Left cardiac atrium (tissue), 4 donors: ENCODE results near the gene ZNF302. TPM values are rescaled to one million over a fixed set of nuclear protein-coding genes. Genes with fewer than 3 reads are reported as not detected.
"Not testable (repeated sequence)": the region's sequence is repeated elsewhere in the genome, so short reads cannot be mapped to it uniquely, and the experiment has no call there.

Source experiments
- ATAC-seq, 2 donors: fragments of 200-7000 bp; cut with Tn5 transposase; one replicate each; pipeline ENCODE4 v1.9.1; 2020; ENCODE audit warnings: mild to moderate bottlenecking in 2 of 2, moderate library complexity in 2 of 2
- DNase-seq: peaks from one replicate; pipeline ENCODE4 v3.0.0-alpha.2; 2020
- intact Hi-C, 2 donors: fragments of 100-400 bp; cut with DNase I; formaldehyde crosslinking; loops; one replicate each; pipeline versions ENCODE4 v1.14.1 to v1.15.1; 2022 to 2023
- long read RNA-seq: library from polyadenylated mRNA; unstranded; transcript quantifications from one replicate; pipeline ENCODE4 v2.0.0, GENCODE V29; 2021
- total RNA-seq, 2 donors: library from RNA; stranded (reverse); fragmentation: NEBNext Ultra II Directional; extraction: Animal tissue kit (Norgen Biotek cat#: 25700); gene quantifications; one replicate each; pipeline ENCODE4 v1.2.1, GENCODE V29; 2021
- donor health status: DM: no; HTN: yes; CAD: no.
- donor health status: DM: no; HTN: yes; CAD: no; lungs with severe emphysema.
- donor health status: DM: yes; HTN: yes; CAD: no.
- donor health status: Dilated cardiomyopathy.

ZNF302 gene
- 10 to 100 TPM; 25.3 to 30.7 TPM for total RNA-seq
- long read RNA-seq, partial matches to known transcripts, result 0 of 18 reads
- long read RNA-seq, other reads (novel, unspliced or antisense), result 10 of 18 reads

DNA sequence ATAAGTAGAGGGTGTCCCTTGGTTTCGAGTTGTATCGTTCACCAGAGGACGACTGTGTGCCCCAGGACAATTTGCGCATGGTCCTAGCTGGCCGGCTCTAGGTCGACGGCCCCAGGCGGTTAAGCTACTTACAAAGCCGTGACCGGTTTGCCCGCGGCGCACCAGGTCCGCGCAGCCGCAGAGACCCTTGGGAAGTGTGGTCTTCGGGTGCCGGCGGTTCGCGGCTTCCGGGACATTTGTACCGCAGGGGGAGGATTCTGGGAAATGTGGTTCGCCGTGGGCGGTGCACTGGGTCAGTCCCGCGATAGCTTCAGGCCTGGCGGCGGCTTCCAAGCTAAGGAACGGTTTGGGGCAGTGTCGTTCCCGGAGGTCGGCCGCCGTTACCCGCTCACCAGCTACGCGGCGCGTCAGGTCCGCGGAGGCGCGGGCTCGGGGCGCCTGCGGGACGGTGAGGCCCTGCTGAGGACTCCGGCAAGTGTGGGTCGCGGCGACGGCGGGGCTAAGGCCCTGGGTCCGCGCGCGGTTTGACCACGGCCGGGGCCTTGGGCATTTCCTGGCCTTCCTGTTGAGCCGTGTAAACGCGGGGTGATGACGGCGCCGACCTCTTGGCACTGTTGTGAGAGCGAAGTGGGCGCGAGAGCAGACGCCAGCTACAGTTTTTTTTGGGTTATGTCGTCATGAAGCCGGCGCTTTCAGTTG, at the start of gene ZNF302:
ZNF302 (plus strand) TSS at position 293 of the 699 bp plus-strand sequence. CDS start 1,127 bp downstream, outside the sequence.
- intact Hi-C loops, result loop anchor here in 1 of 2 donors (5.0 to 10.0 kb wide), 2 partner anchors 55 to 123 kb away; partner anchors contain the start of gene ZNF181
- peak; percentile 99 for ATAC-seq
- peak; percentile 98 for DNase-seq

DNA sequence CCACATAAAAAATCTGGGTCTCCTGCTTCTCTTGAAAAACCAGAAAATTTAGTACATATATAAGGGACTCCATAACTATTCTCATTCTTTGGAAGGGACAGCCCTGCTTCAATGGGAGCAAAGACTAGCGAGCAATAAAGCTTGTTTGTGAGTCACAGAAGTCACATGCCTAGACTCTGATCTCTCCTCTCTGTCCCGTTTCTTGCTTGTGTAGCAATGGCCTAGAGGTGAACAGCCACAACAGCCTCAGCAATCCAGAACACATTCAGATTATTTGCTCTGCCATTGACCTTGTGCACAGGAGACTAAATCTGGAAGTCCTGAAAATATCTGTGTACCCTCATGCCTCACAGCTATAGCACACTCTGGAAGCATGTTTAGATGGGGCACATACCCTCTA, 43.7 kb upstream of the ZNF302 start:
- DNase-seq (no peak), ATAC-seq (no peak)
- intact Hi-C loops, result no loop called here

DNA sequence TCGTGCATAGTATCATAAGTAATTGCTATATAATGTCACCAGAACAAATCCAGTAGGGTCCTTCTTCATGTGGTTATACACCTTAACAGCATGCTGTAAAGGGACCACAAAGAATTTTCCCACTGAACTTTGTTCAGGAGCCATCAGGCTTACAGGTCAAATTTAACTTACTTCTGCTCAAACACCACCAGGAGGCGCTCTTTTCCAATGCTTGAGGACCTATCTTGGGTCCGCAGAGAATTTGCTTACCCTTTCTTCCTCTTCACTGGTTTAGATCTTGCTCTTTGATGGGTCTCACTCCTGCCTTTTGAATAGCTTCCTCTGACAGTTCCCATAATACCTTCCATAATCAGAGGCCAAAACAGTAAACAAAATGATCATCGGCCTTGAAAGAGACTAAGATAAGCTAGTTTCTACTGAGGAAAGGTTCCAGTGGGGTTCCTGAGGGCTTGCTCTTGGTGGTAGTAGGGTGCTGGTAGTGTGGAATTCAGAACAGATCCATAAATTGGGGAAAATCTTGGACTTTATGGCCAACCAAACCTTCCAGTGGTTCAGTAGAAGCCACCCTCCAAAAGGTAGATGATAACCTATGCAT, 37.9 kb upstream of the ZNF302 start:
- intact Hi-C loops, result loop anchor here (2.0 kb wide), 2 partner anchors 71 to 73 kb away; no protein-coding TSS in a partner anchor
- peak; percentile 48 for DNase-seq
- ATAC-seq, result peak in 1 of 2 donors; percentile 70

DNA sequence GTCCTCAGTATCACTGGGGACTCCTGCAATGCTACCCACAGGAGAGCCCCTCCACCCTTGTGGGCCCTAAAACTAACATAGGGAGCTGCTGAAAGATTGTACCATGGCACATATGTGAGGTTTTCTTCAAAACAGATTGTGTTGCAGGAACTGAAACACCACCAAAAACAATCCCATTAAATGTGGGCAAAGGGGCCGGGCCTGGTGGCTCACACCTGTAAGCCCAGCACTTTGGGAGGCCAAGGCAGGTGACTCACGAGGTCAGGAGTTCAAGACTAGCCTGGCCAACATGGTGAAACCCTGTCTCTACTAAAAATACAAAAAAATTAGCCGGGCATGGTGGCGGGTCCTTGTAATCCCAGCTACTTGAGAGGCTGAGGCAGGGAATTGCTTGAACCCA, 35.2 kb upstream of the ZNF302 start:
- no peak for ATAC-seq
- DNase-seq, result no peak
- intact Hi-C loops, result no loop called here

DNA sequence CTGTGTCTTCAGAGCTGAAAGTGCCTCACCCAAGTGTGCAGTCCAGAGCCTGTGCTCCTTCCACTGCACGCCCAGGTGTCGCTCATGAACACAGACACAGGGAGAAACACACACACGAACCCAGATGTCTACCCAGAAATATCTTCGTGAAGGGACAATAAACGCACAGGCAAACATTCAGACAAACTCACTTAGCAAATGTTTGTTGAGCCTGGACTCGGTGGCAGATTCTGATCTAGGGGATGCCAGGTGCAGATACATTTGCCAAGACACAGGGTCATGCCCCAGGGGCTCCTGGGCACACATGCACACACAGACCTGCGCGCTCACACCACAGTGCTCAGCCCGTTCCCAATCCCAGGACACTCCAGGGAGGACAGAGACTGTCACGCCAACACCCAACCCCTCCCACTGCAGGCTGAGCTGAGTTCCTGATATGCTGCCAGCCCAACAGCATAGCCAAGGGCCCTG, 32.5 kb upstream of the ZNF302 start:
- peak; percentile 63 to 81 for ATAC-seq
- DNase-seq, result no peak
- intact Hi-C loops, result no loop called here

GRCh38 chr19:34645551-34645950, 31.9 kb upstream of the ZNF302 start:
- peak; percentile 57 to 73 for ATAC-seq
- intact Hi-C loops, result no loop called here
- DNase-seq, result no peak

DNA sequence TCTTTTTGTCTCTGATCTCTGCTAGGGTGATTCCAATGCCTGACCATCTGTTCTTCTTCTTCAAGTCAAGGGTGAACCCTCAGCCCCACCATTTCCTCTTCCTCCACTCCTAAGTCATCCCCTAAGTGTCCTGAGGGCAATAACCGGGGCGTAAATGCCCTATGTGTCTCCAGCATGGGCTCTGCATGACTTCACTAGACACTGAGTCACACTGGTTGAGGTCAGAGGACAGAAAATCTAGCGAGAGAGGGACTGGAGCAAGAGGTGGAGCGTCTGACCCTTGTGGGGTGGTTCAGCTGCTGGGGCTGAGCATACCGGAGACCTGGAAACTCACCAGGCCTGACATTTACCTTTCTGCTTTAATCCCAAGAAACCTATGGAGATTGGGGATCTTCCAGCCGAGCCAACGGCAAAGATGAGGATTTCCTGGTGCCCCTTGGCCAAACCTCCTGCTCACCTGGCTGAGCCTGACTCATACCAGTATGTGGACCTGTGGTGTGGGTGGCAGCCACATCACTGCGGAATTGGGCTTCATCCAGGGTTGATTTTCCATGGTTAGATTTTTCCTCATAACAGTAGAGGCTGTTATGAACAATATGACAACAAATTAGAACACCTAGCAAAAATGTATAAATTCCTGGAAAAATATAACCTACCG, 27.5 kb upstream of the ZNF302 start:
- DNase-seq (no peak), ATAC-seq (no peak)
- intact Hi-C loops, result no loop called here

- ATAC-seq (no peak), DNase-seq (no peak)
- intact Hi-C loops, result no loop called here
These were observed 25.7 kb upstream of the ZNF302 start for GRCh38 chr19:34651747-34652146.

- intact Hi-C loops, result no loop called here
- ATAC-seq, result no peak
- DNase-seq, result no peak
These were observed 22.7 kb upstream of the ZNF302 start for GRCh38 chr19:34654796-34655195.

- DNase-seq (no peak), ATAC-seq (no peak)
- intact Hi-C loops, result no loop called here
These were observed 21.8 kb upstream of the ZNF302 start for GRCh38 chr19:34655651-34656050.

DNA sequence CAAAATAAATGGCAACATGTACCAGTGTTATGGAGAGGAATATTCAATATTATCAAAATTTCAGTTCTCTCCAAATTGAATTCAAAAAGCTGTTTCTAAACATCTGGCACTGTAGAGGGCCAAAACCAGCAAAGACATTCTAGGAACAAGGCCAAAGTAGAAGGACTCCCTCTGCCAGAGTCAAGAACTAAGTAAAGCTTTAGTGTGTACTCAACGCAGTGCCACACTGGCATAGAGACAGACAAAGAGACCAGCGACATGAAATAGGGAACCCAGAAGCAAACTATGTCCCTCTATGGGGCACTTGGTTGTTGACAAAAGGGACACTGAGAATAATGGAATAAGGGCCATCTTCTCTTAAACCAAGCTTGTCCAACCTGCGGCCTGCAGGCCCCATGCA, 16.1 kb upstream of the ZNF302 start:
- ATAC-seq (peak; percentile 61 to 81), DNase-seq (no peak)
- intact Hi-C loops, result no loop called here

GRCh38 chr19:34662919-34663318, 14.6 kb upstream of the ZNF302 start:
- DNase-seq (no peak), ATAC-seq (peak in 1 of 2 donors; percentile 32)
- intact Hi-C loops, result no loop called here

- no peak for DNase-seq
- peak in 1 of 2 donors; percentile 37 for ATAC-seq
- intact Hi-C loops, result no loop called here
These were observed 13.3 kb upstream of the ZNF302 start for GRCh38 chr19:34664168-34664567.

DNA sequence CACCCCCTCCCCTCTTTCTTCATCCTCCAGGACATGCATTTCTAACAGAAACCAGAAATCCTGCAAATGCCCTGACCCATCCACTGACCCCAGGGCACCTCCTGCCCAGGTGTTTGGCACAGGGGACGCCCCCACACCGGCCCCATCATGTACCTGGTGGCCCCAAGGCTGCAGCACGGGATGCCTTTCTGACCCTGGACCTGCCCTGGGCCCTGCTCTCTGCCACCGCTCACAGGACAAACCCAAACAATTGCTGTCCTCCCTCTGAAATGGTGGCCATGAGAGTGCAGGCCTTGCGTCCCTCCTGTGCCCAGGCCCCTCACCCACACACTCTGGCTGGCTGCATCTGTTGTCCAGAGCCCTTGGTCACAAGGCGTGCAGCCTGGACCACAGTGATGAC, 12.6 kb upstream of the ZNF302 start:
- no peak for DNase-seq
- intact Hi-C loops, result no loop called here
- ATAC-seq, result no peak

- intact Hi-C loops, DNase-seq, ATAC-seq: not testable (repeated sequence)
These were observed 12.2 kb upstream of the ZNF302 start for GRCh38 chr19:34665275-34665674.

DNA sequence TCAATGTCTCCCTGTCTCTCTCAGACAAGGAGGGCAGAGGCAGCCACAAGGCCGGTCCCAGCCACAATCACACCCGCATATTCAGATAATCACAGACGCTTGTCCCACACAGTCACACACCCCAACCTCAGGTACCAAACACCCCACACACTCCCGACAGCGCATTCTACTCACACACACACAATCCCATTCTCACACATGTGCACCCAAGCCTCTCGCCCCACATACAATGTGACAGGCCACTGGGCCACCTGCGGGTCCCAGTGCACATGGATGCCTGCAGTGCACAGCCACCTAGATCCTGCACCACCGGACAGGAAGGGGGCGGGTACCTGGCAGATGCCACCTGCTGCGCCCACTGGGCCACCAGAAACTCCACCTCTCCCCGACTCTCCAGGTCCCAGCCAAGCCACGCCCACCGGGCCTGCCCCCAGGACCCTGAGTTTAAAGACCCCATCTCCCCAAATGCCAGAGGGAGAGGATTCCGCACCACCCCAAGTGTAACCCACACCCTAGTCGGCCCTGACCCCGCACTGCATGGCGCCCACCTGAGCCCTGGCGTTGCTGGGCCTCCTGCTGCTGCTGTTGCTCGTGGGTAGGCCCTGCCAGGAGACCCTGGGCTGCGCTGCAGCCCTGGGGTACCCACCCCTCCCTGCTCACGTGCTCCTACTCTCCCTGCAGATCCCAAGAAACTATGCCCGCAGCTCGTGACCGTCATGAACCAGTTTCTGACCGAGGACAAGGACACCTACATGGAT, 11.1 kb upstream of the ZNF302 start:
- no peak for ATAC-seq
- intact Hi-C loops, result no loop called here
- no peak for DNase-seq

GRCh38 chr19:34666958-34667265, 10.6 kb upstream of the ZNF302 start:
- DNase-seq (no peak), ATAC-seq (no peak)
- intact Hi-C loops, result no loop called here

DNA sequence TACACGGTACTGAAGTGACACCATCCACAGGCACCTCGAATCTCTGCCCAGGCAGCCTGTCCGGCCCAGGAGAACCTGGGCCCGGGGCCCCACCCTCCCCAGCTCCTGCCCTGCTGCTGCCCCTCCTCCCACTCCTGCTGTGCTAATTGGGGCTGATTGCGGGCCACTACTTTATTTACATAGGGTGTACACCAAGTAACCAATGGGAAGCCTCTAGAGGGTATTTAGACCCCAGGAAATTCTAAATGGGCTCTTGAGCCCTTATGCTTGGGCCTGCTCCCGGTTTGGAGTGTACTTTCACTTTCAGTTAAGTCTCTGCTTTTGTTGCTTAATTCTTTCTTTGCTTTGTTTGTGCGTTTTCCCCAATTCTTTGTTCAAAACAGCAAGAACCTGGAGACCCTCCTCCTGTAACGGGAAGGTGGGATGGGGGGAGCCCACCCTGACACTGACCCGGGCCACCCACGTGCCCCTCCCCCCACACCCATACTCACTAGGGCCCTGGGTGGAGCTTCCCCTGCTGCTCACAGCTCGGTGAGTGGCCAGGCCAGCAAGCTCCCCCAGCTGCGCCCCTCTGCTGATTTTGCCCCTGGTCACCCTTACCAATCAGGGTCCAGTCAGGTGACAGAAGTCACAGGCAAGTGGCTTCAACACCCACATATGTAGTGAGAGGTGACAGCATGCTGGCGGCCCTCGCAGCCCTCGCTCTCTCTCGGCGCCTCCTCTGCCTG, 10.0 kb upstream of the ZNF302 start:
- DNase-seq (no peak), ATAC-seq (peak; percentile 46 to 51)
- intact Hi-C loops, result no loop called here
